Mucosa of stomach (tissue), 1 donor: ENCODE results near the gene IL1R1.
"Not testable (repeated sequence)": the region's sequence is repeated elsewhere in the genome, so short reads cannot be mapped to it uniquely, and the experiment has no call there.

Experiments
- H3K27me3 ChIP-seq: one replicate; pipeline ENCODE4 v1.7.0; 2013; ENCODE audit warnings: mild to moderate bottlenecking, low read length; ENCODE audit not compliant: control insufficient read depth, insufficient read depth
- H3K36me3 ChIP-seq: one replicate; pipeline ENCODE4 v1.7.0; 2013; ENCODE audit warnings: low read length; ENCODE audit not compliant: control insufficient read depth, insufficient read depth
- H3K4me1 ChIP-seq: one replicate; pipeline ENCODE4 v1.7.0; 2013; ENCODE audit warnings: mild to moderate bottlenecking, low read length; ENCODE audit not compliant: control insufficient read depth, insufficient read depth
- H3K4me3 ChIP-seq: one replicate; pipeline ENCODE4 v1.7.0; 2013; ENCODE audit warnings: low read length
- H3K9ac ChIP-seq: one replicate; pipeline ENCODE4 v1.7.0; 2013; ENCODE audit warnings: mild to moderate bottlenecking, low read length, moderate library complexity
- H3K9me3 ChIP-seq: one replicate; pipeline ENCODE4 v1.7.0; 2013; ENCODE audit warnings: mild to moderate bottlenecking, low read length, moderate library complexity; ENCODE audit not compliant: control insufficient read depth
- donor health status: Pancreatic carcinoma.

IL1R1 gene

DNA sequence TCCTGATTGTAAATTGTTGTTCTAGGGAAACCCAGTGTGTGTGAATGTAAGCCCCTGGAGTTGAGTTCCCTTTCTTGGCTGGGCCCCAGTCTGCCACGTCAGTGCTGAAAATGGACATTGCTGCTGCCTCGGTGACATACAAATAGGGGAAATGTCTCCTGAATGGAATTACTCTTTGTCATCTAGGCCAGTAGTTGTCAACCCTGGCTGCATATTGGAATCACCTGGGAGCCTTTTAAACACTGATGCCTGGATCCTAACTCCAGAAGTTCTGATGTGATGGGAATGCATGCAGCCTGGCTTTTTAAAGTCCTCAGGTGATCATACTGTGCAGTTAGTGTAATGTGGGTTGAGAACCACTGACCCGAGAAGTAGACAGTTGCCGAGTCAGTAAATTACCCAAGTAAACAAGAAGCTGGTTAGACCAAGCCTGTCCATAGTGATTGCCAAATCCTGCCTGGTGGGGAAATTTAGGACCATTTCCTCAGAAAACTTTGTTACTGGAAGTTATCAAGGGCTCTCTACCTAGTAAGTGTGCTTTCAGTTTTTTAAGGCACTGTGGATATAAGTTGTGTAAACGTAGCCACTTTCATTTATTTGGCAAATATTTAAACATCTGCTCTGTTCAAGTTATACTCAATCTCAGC is 27.6 kb upstream of the IL1R1 start:
- Histone ChIP-seq H3K27me3 (no peaks in the 10 kb centered on the region), H3K9ac (no peak overlapping the region), H3K4me1 (peaks cover 11% of the 10 kb centered on the region), H3K36me3 (no peaks in the 10 kb centered on the region), H3K4me3 (no peak overlapping the region), H3K9me3 (no peaks in the 10 kb centered on the region)

DNA sequence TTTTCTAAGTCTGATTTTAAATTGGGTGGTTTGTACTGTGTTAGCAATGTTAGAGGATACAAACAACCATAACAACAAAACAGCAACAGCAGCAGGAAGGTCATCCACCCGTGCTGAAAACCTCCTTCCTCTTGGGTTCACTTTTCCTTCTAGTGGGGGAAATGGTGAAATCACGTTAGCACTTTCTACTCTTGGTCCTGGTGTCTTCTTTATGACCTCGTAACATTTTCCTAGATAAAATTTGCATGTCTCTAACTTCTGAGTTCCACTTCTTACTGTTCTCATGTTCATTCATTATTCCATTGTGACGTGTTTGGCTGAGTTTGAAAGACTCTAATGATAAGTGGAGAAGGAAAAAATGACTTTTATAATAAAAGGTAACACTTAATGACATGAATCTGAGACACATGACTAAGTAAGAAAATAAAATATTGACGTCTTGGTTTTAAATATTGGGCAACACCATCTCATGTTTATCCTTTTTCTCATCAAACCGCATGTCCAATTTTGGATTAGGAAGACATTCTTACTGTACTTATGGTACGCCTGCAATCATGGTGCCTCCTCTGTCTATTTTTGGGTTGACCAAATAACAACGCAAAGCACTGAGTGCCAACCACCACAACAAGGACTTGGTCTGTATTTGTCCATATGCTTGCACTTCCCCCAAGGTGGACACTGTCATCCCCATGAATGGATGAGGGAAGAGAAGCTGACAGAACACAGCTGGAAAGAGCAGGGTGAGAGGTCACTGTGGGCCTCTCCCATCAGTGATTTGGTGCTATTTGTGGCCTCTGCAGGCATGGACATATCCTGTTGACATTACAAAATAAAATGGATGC is 25.7 kb upstream of the IL1R1 start:
- Histone ChIP-seq H3K4me3 (no peak overlapping the region), H3K9ac (no peak overlapping the region), H3K9me3 (no peaks in the 10 kb centered on the region), H3K27me3 (no peaks in the 10 kb centered on the region), H3K36me3 (no peaks in the 10 kb centered on the region), H3K4me1 (peaks cover 24% of the 10 kb centered on the region)

DNA sequence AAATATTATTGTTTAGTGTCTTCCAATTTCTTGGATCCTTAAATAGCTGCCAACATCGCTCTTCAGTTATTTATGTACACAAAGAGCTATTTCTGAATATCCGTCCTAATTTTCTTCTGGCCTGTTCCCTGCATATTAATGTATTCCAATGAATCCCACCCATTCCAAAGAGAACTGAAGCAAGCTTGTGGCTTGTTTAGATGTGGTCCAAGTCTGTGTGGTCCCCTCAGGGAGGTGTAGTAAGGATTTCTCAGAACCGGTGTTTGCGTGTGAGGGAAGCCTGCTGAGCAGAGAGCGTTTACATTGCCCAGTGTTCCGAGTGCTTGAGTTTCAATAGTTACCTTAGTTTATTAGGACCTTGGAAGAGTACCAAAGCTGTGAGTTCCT is 25.1 kb upstream of the IL1R1 start:
- Histone ChIP-seq H3K27me3 (no peaks in the 10 kb centered on the region), H3K4me1 (peaks cover 24% of the 10 kb centered on the region), H3K4me3 (no peak overlapping the region), H3K9me3 (no peaks in the 10 kb centered on the region), H3K36me3 (no peaks in the 10 kb centered on the region), H3K9ac (no peak overlapping the region)

DNA sequence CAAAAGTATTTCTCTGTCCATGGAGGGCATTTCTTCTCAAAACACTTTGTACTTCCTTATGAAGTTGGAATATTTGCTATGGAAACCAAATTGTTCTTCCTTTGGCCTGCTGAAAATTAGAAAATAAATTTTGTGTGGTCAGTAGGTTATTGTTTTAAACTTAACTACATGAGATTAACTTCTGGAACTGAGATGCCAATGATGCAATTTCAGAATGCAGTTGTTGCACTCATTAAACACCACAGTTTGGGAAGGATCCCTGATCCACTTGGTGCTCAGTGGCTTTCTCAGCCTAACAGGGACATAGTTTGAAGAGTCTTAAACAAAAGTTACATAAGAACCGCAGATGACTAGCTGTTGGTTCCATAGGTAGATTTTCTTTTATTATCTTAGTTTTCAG is 23.3 kb upstream of the IL1R1 start:
- Histone ChIP-seq H3K36me3 (no peaks in the 10 kb centered on the region), H3K9me3 (no peaks in the 10 kb centered on the region), H3K27me3 (no peaks in the 10 kb centered on the region), H3K9ac (no peak overlapping the region), H3K4me3 (no peak overlapping the region), H3K4me1 (peaks cover 24% of the 10 kb centered on the region)

DNA sequence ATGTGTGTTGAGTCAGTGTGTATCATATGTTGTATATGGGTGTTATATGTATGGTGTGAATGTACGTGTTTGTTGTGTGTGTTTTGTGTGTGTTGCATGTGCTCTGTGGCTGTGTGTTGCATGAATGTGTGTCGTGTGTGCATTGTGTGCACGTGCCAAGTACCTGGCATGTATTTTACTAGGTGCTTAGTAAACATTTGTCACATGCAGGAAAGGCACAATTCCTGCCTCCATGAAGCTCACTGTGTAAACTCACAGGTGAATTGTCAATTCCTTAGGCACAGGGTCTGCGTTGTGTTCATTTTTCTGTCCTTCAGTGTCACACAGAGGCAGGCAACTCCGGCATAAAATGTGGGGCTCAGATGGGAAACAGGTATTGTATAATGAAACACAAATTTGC is 22.3 kb upstream of the IL1R1 start:
- H3K9me3 ChIP-seq: no peaks in the 10 kb centered on the region
- no peaks in the 10 kb centered on the region for H3K27me3 ChIP-seq
- H3K4me1 ChIP-seq: peaks cover 18% of the 10 kb centered on the region
- no peaks in the 10 kb centered on the region for H3K36me3 ChIP-seq
- H3K9ac ChIP-seq: no peak overlapping the region
- no peak overlapping the region for H3K4me3 ChIP-seq

DNA sequence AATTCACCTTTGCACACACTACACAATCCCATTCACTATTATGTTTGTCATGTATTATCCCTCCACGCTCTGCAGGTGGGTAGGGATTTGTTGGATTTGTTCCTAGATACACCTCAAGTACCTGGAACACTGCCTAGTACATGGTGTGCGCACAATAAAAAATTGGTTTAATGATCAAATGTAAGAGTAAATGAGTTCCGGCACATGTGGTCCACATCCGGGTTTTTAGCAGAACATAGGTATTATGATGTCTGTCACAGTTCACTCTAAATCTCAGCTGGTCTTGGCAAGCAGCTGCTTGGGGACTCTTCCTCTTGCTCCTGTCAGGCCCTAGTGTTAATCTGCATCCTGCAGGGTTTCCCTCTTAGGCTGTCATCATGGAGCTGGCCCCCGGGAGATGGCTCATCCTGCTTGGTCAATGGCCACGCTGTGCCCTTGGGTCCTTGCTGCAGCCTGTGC is 21.8 kb upstream of the IL1R1 start:
- Histone ChIP-seq H3K27me3 (no peaks in the 10 kb centered on the region), H3K36me3 (no peaks in the 10 kb centered on the region), H3K4me3 (no peak overlapping the region), H3K4me1 (peaks cover 14% of the 10 kb centered on the region), H3K9ac (no peak overlapping the region), H3K9me3 (no peaks in the 10 kb centered on the region)

DNA sequence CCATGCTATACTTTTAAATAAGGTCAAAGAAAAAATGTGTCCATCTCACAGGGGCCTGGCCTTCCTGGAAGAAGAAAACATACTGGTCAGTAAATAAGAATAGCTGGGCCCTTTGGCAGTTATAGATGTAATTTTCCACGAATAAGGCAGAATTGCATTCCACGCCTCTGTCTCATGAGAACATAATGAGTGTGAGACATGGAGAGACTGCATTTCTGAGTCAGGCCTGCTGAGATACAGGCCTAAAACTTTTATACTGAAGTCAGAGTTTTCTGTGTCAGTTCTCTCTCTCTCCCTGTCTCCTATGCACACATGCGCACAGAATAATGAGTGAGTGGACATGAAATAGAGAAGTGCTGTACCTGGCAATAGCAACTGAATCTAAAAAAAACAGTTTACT is 20.4 kb upstream of the IL1R1 start:
- peaks cover 14% of the 10 kb centered on the region for H3K4me1 ChIP-seq

DNA sequence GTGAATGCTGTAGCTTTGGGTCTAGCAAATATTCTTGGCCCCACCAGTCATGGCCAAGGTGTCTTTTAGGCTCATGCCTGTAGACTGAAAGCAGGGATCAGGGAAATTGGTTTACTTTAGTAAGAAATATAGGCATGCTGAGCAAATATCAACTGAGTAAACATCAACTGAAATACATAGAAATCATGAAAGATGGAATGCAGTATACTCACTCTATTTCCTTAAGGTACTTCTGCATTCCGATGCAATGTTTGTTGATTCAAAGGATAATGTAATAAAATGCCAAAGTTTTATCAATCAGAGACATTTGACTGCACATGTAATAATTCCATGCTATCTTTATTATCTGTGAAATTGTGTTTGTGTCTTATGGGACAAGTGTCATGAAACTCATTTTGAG is 19.6 kb upstream of the IL1R1 start:
- H3K4me1 ChIP-seq: peaks cover 14% of the 10 kb centered on the region
- no peak overlapping the region for H3K9ac ChIP-seq
- no peaks in the 10 kb centered on the region for H3K9me3 ChIP-seq
- no peak overlapping the region for H3K4me3 ChIP-seq
- no peaks in the 10 kb centered on the region for H3K27me3 ChIP-seq
- no peaks in the 10 kb centered on the region for H3K36me3 ChIP-seq

More for the DNA sequence above, 20.4 kb upstream of the IL1R1 start:
- Histone ChIP-seq H3K9ac (no peak overlapping the region), H3K9me3 (no peaks in the 10 kb centered on the region), H3K4me3 (no peak overlapping the region), H3K27me3 (no peaks in the 10 kb centered on the region), H3K36me3 (no peaks in the 10 kb centered on the region)

DNA sequence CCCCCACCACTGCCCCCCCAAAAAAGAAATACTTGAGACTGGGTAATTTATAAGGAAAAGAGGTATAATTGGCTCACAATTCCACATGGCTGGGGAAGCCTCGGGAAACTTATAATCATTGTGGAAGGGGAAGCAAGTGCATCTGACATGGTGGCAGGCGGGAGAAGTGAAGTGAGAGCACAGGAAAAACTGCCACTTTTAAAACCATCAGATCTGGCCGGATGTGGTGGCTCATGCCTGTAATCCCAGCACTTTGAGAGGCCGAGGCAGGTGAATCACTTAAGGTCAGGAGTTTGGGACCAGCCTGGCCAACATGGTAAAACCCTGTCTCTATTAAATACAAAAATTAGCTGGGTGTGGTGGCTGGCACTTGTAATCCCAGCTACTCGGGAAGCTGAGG is 18.1 kb upstream of the IL1R1 start:
- not testable (repeated sequence) for H3K36me3 ChIP-seq, H3K4me3 ChIP-seq, H3K9me3 ChIP-seq, H3K9ac ChIP-seq, H3K27me3 ChIP-seq
- H3K4me1 ChIP-seq: peaks cover 14% of the 10 kb centered on the region

DNA sequence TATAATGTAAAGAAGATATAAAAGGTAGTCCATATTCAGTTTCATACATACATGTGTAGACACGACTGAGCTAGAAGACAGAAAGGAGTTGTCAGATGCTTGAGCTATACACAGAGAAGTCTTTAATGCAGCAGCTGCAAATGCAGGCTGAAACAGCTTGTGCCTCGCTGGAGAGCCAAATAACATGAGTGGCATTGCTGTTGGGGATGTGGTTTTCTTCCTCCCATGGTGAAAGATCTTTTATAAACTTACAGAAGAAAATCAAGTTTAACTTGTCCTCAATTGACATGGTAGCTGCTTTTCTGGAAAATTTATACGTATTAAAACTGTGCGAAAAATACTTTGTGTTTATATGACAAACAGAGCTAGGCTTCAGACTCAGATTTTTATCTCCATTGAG is 16.4 kb upstream of the IL1R1 start:
- H3K9me3 ChIP-seq: no peaks in the 10 kb centered on the region
- H3K4me3 ChIP-seq: no peak overlapping the region
- H3K4me1 ChIP-seq: peaks cover 2% of the 10 kb centered on the region
- H3K36me3 ChIP-seq: no peaks in the 10 kb centered on the region
- H3K27me3 ChIP-seq: no peaks in the 10 kb centered on the region
- H3K9ac ChIP-seq: no peak overlapping the region

DNA sequence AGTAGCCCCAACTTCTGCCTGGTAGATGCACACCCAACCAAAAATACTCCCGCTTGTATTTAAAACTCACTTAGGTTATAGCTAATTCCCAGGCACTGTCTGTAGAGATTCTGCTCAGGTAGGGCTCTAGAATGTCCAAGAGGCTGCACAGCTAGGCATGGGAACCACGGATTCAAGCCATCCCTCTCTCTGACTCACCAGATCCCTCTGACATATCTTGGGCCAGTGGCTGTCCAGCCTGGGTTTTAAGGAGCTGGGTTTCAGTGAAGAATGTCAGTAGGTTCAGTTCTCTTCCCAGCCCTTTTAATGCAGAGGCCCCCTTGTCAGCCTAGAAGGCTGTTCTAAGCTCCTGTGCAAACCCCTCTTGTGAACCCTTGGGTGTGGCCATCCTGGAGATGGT is 15.9 kb upstream of the IL1R1 start:
- no peaks in the 10 kb centered on the region for H3K36me3 ChIP-seq
- H3K27me3 ChIP-seq: no peaks in the 10 kb centered on the region
- H3K4me1 ChIP-seq: no peaks in the 10 kb centered on the region
- H3K4me3 ChIP-seq: no peak overlapping the region
- no peaks in the 10 kb centered on the region for H3K9me3 ChIP-seq
- no peak overlapping the region for H3K9ac ChIP-seq

DNA sequence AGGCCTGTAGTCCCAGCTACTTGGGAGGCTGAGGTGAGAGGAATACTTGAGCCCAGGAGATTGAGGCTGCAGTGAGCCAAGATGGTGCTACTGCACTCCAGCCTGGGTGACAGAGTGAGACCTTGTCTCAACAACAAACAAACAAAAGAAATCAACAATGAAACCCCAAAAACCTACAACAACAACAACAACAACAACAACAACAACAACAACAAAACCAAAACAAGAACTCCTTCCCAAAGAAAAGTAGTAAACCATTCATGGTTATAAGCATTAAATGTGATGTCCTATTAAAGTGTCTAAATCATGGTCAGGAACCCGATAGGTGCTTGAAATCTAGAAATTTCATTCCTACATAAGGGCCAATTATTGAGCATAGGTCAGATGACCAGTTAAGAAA is 13.5 kb upstream of the IL1R1 start:
- Histone ChIP-seq H3K9me3 (no peaks in the 10 kb centered on the region), H3K27me3 (no peaks in the 10 kb centered on the region), H3K4me3 (no peak overlapping the region), H3K4me1 (no peaks in the 10 kb centered on the region), H3K9ac (no peak overlapping the region), H3K36me3 (no peaks in the 10 kb centered on the region)
